HG02642 (cell line): ENCODE results near the gene ADCY5.

Experiments used
- ATAC-seq: cut with Tn5 transposase; IDR thresholded peaks from one replicate; pipeline ENCODE4 v1.9.1; 2021; ENCODE audit warnings: mild to moderate bottlenecking; ENCODE audit not compliant: unreplicated experiment, poor library complexity

ADCY5 gene

DNA sequence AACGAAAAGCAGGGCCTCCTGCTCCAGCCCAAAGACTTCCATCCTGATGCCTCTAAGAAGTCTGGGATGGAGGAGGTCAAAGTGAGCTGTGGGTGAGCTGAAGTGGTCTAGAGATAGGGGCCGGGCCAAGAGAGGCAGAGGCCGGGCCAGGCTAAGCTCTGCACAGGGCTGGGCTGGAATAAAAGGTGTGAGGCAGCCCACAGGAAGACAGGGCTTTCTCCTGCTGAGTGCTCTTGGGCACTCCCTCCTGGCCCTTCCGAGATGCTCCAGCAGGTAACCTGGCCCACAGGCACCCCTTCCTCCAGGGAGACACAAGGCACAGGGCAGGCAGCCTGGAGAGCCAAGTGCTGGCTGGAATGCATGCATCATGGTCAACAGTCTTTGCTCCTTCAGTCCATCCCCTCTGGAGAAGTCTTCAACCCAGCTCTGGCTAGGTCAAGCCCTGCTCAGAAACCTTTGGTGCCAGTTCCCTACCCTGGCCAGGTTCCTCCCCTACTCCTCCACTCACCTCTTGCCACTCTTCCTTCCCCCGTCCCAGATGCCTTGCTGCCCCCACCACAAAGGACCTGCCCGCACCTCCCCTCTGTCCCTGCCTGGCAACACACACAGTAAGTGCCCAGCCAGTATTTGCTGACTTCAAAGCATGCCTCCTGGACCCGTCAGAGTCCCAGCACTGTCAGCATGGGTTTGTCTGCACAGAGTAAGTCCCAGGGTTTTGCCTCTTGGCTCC lies 153.6 kb downstream of the ADCY5 start:
- ATAC-seq, result no peak

DNA sequence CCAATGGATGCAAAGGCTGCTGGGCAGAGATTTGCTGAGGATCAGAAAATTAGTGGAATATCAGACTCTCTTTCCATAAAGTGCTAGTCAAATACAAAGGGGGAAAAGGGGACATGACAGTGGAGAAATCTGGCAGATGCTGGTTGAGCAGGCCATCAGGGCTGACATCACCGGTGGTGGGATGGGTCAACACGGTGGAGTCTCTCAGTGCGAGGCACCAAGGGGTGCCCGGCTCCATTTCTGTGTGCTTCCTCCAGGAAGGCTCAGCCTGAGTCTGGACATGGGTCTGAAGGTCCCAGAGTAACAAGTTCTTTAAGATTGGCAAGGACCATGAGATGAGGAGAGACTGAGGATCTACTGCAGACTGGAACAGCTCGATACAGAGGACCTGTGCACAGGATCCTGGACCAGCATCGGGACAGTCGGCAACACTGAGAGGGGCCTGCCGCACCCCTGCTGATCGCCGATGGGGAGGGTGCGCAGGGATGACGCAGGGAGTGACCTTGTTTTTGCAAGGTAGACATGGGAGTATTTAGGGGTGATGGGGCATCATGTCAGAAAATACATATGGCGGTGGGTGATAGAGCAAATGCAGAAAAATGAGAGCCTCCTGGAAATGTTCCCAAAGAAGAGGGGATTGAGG lies 154.5 kb downstream of the ADCY5 start:
- ATAC-seq, result no peak

- no peak for ATAC-seq
Observed at GRCh38 chr3:123292321-123293310, 156.3 kb downstream of the ADCY5 start.

DNA sequence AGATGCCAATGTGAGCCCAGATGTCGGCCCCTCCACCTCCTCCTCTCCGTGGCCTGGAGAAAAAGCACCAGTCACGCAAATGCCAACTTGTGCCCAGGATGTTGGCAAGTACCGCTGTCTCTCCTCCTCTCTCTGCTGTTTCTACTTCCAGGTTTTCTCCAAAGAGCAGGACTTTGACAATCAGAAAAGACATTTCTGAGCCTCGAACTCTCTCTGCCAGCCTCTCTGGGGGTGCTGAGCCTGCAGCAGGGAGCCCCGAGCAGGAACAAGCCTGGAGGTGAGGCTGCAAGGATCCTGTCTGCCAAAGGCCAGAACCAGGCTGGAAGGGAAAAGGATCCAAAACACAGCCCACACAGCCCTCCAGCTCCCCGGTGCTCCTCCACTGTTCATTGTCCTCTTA lies 157.5 kb downstream of the ADCY5 start:
- ATAC-seq, result no peak

GRCh38 chr3:123290962-123291361 lies 157.9 kb downstream of the ADCY5 start:
- no peak for ATAC-seq

- ATAC-seq, result no peak
Observed at GRCh38 chr3:123290107-123290930, 158.6 kb downstream of the ADCY5 start.

DNA sequence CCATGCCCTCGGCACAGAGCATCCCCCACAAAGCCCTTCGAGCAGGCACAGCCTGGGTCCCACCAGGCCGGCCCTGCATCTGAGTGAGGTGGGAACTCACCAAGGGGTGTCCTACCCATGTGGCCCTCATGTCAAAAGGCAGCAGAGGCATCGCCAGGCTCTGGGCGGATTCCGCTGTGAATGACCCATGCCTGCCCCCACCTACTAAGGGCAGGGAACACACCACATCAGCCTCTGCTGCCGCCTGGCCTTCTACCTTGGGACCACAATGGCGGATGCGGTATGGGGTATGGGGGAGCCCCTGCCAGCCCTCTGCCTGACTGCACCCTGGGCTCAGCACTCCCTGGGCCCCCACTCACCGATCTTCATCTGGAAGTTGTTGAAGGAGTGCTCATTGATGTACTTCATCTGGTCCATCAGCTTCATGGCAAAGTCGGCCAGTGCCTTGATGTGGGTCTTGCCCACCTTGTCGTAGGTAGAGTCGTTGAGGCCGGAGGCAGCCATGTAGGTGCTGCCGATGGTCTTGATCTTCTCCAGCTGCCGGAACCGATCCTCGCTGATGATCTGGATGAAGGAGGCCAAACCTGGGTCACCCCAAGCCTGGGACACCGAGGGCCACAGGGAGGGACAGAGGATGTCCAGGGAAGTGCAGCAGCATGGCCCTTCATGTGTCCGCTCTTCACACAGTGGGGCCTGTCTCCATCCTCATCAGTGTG lies 159.3 kb downstream of the ADCY5 start:
- ATAC-seq, result no peak

- no peak for ATAC-seq
Observed at GRCh38 chr3:123287962-123288302, 161.0 kb downstream of the ADCY5 start.

- ATAC-seq, result no peak
Observed at GRCh38 chr3:123287051-123287961, 161.6 kb downstream of the ADCY5 start.

DNA sequence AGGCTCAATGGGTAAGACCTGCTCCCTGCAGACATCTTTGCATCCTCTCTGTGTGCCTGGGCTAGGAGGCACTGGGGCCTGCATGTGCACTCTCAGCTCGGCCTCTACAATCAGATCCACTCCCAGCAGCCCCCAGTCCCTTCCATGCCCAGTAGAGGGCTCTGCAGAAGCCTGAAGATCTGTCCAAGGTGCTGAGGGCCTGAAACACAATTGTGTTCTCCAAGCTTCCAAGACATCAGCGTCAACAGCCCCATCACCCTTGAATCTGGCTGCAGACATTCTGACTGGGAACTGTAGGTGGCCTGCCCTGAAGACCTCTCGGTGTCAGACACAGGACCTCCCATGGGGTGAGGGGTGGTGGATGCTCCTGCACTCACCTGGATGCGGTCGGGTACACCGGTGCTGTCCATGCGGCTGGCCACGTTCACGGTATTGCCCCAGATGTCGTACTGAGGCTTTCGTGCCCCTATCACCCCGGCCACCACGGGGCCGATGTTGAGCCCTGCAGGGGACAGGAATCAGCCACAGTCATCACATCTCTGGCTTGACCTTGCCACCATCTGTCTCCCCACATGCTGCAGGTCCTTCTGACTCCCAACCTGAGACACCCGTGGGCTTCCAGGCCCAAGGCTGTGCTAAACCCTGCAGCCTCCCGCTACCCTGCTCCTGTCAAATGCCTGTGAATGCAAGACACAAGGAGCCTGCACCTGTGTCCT lies 162.4 kb downstream of the ADCY5 start:
- peak; percentile 60 for ATAC-seq

GRCh38 chr3:123285931-123286307 lies 163.0 kb downstream of the ADCY5 start:
- no peak for ATAC-seq

- ATAC-seq, result no peak
Observed at GRCh38 chr3:123285479-123285878, 163.4 kb downstream of the ADCY5 start.

DNA sequence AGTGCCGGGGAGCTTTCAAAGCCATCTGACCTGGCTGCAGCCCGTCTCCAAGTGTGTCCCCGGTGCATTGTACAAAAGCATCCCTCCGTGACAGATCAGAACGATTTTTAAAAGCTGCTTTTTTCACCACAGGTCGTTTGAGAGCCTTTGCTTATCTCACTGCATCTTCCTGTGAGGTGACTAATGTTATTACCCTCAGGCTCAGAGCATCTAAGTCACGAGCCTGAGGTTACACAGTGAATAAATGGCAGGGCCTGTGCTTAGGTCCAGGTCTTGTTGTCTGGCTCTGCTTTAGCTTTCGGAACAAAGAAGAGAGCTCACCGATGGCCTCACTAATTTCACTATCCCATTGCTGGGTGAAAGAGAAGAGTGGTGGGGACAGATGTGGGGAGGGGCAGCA lies 163.8 kb downstream of the ADCY5 start:
- ATAC-seq, result no peak

DNA sequence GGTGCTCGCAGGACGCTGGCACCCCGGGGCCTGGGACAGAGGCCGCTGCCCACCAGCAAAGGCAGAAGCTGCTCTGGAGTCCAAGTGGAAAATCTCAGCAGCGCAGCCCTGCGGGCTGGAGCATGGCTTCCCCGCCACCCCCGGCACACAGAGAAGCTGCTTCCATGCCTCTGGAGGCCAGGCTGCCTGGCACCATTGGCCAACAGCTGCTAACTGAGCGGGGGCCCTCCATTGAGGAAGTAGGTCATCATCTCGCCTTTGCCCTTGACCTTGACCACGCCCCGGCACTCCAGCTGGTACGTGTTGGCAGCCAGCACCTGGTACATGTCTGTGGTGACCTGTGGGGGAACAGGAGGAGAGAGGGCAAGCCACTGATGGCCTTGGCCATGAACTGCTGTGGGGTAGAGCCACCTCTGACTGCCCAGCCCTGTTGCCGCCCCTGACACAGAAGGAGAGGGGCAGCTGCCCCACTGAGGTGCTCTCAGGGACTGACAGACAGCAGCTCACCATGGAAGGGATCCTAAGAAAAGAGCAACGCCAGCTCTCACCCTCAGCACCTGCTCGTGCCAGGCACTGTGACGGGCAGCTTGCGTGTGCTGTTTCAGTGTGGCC lies 164.4 kb downstream of the ADCY5 start:
- no peak for ATAC-seq

DNA sequence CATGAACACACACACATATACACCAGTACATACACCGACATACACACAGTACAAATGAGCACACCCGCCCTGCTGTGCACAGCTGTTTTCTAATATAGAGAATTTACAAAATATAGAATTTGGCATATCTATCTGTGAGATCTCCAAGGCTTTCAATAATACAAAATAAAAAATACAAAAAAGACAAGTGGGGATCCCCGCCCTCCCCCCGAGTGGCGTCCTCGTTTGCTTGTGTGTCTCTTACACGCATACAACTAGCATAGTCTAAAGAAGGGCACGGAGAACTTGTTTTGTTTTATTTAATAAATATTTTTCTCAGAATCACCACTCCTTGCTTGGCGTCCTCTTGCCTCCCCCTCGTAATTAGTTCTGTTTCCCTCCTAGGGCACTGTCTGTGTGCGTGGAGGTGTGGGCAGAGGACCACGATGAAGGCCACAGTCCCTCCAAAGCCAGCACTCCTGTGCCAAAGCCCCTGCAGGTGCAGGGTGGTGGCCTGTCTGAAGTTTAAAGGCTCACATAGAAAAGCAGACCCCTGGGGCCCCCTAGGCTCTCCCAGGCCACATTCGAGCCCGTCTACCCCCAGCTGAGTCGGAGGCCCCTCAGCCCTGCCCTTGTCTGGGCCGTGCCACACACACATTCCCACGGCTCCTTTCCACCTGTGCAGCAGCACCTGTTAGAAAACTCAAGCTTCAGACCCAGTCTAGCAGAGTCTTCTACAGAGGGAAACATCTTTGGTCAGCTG lies 165.1 kb downstream of the ADCY5 start:
- no peak for ATAC-seq

GRCh38 chr3:123283074-123283473 lies 165.8 kb downstream of the ADCY5 start:
- ATAC-seq, result no peak

- ATAC-seq, result no peak
Observed at GRCh38 chr3:123282461-123282860, 166.4 kb downstream of the ADCY5 start.
